Heart left ventricle (tissue), 16 donors: ENCODE measurements around the gene PGF. TPM values are rescaled to one million over a fixed set of nuclear protein-coding genes. Genes with fewer than 3 reads are reported as not detected.
A peak's percentile ranks its signal among the peaks of the same experiment; 100 is the strongest.

Experiments used
- ATAC-seq, 4 donors: fragments of 200-7000 bp; cut with Tn5 transposase; one replicate each; pipeline ENCODE4 v1.9.1; 2020 to 2022; ENCODE audit warnings: moderate library complexity in 4 of 4, mild to moderate bottlenecking in 3 of 4, moderate number of reproducible peaks in 1 of 4
- DNase-seq, 5 donors: peaks; one replicate each; pipeline ENCODE4 v3.0.0-alpha.2; 2020
- H3K27ac ChIP-seq, 12 donors: fragments of 200-600 bp; sonication (generic) in 4 of 12; one replicate each; pipeline versions ENCODE4 v1.5.0 to v1.8.0; 2016 to 2022; ENCODE audit warnings: mild to moderate bottlenecking in 2 of 12
- H3K27me3 ChIP-seq, 9 donors: fragments of 200-600 bp; sonication (generic) in 2 of 9; one replicate each; pipeline versions ENCODE4 v1.5.1 to v1.8.0; 2016 to 2022; ENCODE audit warnings: mild to moderate bottlenecking in 3 of 9
- H3K36me3 ChIP-seq, 9 donors: fragments of 200-600 bp; sonication (generic) in 2 of 9; one replicate each; pipeline versions ENCODE4 v1.5.0 to v1.8.0; 2018 to 2022; ENCODE audit warnings: mild to moderate bottlenecking in 2 of 9
- H3K4me1 ChIP-seq, 12 donors: fragments of 200-600 bp; sonication (generic) in 4 of 12; one replicate each; pipeline versions ENCODE4 v1.5.0 to v1.8.0; 2016 to 2022; ENCODE audit warnings: mild to moderate bottlenecking in 3 of 12
- H3K4me3 ChIP-seq, 12 donors: fragments of 200-600 bp; sonication (generic) in 4 of 12; one replicate each; pipeline versions ENCODE4 v1.5.0 to v1.8.0; 2017 to 2022; ENCODE audit warnings: mild to moderate bottlenecking in 9 of 12, moderate library complexity in 4 of 12
- H3K9me3 ChIP-seq, 12 donors: fragments of 200-600 bp; sonication (generic) in 4 of 12; one replicate each; pipeline versions ENCODE4 v1.5.0 to v1.8.0; 2016 to 2022; ENCODE audit warnings: mild to moderate bottlenecking in 1 of 12
- CTCF ChIP-seq, 12 donors: fragments of 200-600 bp; sonication (generic) in 4 of 12; IDR thresholded peaks; one replicate each; pipeline versions ENCODE4 v1.5.0 to v1.8.0; 2018 to 2022; ENCODE audit warnings: antibody characterized with exemption in 12 of 12, mild to moderate bottlenecking in 5 of 12
- POLR2A ChIP-seq, 2 donors: fragments of 450-650 bp; IDR thresholded peaks; one replicate each; pipeline ENCODE4 v1.6.1; 2017; ENCODE audit warnings: antibody characterized with exemption in 2 of 2, mild to moderate bottlenecking in 2 of 2, moderate library complexity in 2 of 2
- WGBS, 4 donors: extraction: QIAGEN DNeasy Blood & Tissue Kit in 2 of 4; methylation state at CpG; one replicate each; pipeline versions ENCODE4 v1.1.5 to v1.1.7; 2013 to 2018; 5-methylcytosine and 5-hydroxymethylcytosine counted together
- intact Hi-C, 10 donors: fragments of 100-400 bp; cut with DNase I; formaldehyde crosslinking; loops; one replicate each; pipeline versions ENCODE4 v1.11.1 to v1.14.2; 2022
- polyA plus RNA-seq, 2 donors: library from polyadenylated mRNA; stranded (reverse); fragments of 200-250 nt; gene quantifications; one replicate each; pipeline ENCODE4 v1.2.3, GENCODE V29; 2013
- total RNA-seq, 9 donors: library from RNA; depleted of rRNA in 2 of 9; stranded (reverse); fragments of >200 nt in 2 of 9; fragmentation: NEBNext Ultra II Directional in 3 of 9; extraction: Animal tissue kit (Norgen Biotek cat#: 25700) in 3 of 9; gene quantifications; one replicate each; pipeline versions ENCODE4 v1.1.0 to v1.2.4, GENCODE V29; 2016 to 2023
- donor health status: ischemic (EF 13 %, LVEDD 7.1; RV severe dilation, severe dysfunction).
- donor health status: healthy with polysubstance abuse.
- donor health status: DM: no; HTN: yes; CAD: no.
- donor health status: DM: no; HTN: no; CAD: no.
- donor health status: ischemic (EF 25% LVEDD 6.9; RV normal size, moderate dysfunction).
- donor health status: ischemic (EF 25% LVEDD 5.7; RV mildly dilated, moderate dysfunction).
- donor health status: healthy.
- donor health status: DM: yes; HTN: yes; CAD: no.
- donor health status: ischemic (EF 35%, LVEDD 5.7; RV mildly dilated, moderate dysfunction).
- donor health status: nonischemic (EF 11% LVEDD 7.7; RV severe dilation, severe dysfunction).
- donor health status: DM: yes; HTN: yes; CAD: no.
- donor health status: PGD.
- donor health status: ischemic (EF 29% LVEDD 5.4; RV normal size, mild dysfunction).
- donor health status: nonischemic (EF 23%, LVEDD 6.1; RV moderate dilation, normal function).

Gene PGF
- total and polyA plus RNA-seq, 11 donors: 4.1 to 30.4 (median 5.9) TPM

- no peak for DNase-seq
- Histone ChIP-seq H3K4me3 (no peak overlapping the region), H3K27me3 (no peaks in the 10 kb centered on the region), H3K27ac (peak overlapping the region in 1 of 12 donors; percentile 13), H3K36me3 (no peaks in the 10 kb centered on the region), H3K4me1 (peaks cover 0 to 61% (median 42%) of the 10 kb centered on the region in 12 donors), H3K9me3 (no peaks in the 10 kb centered on the region)
- no peak for TF ChIP-seq CTCF (IDR thresholded peaks at IDR 0.05)
- TF ChIP-seq POLR2A (IDR thresholded peaks at IDR 0.05): no peak
- ATAC-seq: no peak
- WGBS, 4 donors: 71 to 78% (median 75%) methylated on average over 5 of the region's 5 CpGs
- intact Hi-C loops: loop anchor here in 6 of 10 donors (2.0 to 5.0 kb wide), 4 partner anchors 34 to 177 kb away; no protein-coding TSS in a partner anchor
Observed at GRCh38 chr14:74913393-74913910, 41.9 kb downstream of the PGF start.

- DNase-seq: no peak
- TF ChIP-seq POLR2A (IDR thresholded peaks at IDR 0.05): no peak
- TF ChIP-seq CTCF (IDR thresholded peaks at IDR 0.05): no peak
- Histone ChIP-seq H3K9me3 (no peaks in the 10 kb centered on the region), H3K27me3 (no peaks in the 10 kb centered on the region), H3K36me3 (no peaks in the 10 kb centered on the region), H3K4me3 (no peak overlapping the region), H3K27ac (no peak overlapping the region), H3K4me1 (peaks cover 3 to 61% (median 42%) of the 10 kb centered on the region in 12 donors)
- ATAC-seq: no peak
- WGBS, 4 donors: 93 to 96% (median 96%) methylated on average over 8 to 10 of the region's 10 CpGs
- intact Hi-C loops: loop anchor here in 7 of 10 donors (1.0 to 5.0 kb wide), 5 partner anchors 34 to 178 kb away; no protein-coding TSS in a partner anchor
Observed at GRCh38 chr14:74912801-74913200, 42.6 kb downstream of the PGF start.

- TF ChIP-seq POLR2A (IDR thresholded peaks at IDR 0.05): no peak
- no peak for TF ChIP-seq CTCF (IDR thresholded peaks at IDR 0.05)
- no peak overlapping the region for H3K27ac ChIP-seq
- no peaks in the 10 kb centered on the region for H3K27me3 ChIP-seq
- no peaks in the 10 kb centered on the region for H3K9me3 ChIP-seq
- WGBS, 4 donors: 83 to 96% (median 94%) methylated on average over 6 of the region's 6 CpGs
- no peak for ATAC-seq
- no peak for DNase-seq
- intact Hi-C loops: loop anchor here in 7 of 10 donors (1.0 to 5.0 kb wide), 5 partner anchors 35 to 179 kb away; no protein-coding TSS in a partner anchor
- peaks cover 10 to 61% (median 42%) of the 10 kb centered on the region in 12 donors for H3K4me1 ChIP-seq
- no peaks in the 10 kb centered on the region for H3K36me3 ChIP-seq
- no peak overlapping the region for H3K4me3 ChIP-seq
Observed at GRCh38 chr14:74912111-74912510, 43.3 kb downstream of the PGF start.

GRCh38 chr14:74911704-74912103 is 43.7 kb downstream of the PGF start:
- Histone ChIP-seq H3K36me3 (no peaks in the 10 kb centered on the region), H3K27me3 (no peaks in the 10 kb centered on the region), H3K9me3 (no peaks in the 10 kb centered on the region), H3K4me1 (peaks cover 11 to 61% (median 42%) of the 10 kb centered on the region in 12 donors), H3K4me3 (no peak overlapping the region), H3K27ac (no peak overlapping the region)
- 96 to 100% (median 97%) methylated on average over 3 to 5 of the region's 5 CpGs; no CpG with 5 or more reads in 1 of the 4 donors for WGBS, 4 donors
- ATAC-seq: no peak
- TF ChIP-seq POLR2A (IDR thresholded peaks at IDR 0.05) (no peak), CTCF (IDR thresholded peaks at IDR 0.05) (no peak)
- DNase-seq: no peak
- intact Hi-C loops: loop anchor here in 7 of 10 donors (1.0 to 5.0 kb wide), 5 partner anchors 36 to 179 kb away; no protein-coding TSS in a partner anchor
